Measurements from ENCODE around the gene SETBP1.

DNA sequence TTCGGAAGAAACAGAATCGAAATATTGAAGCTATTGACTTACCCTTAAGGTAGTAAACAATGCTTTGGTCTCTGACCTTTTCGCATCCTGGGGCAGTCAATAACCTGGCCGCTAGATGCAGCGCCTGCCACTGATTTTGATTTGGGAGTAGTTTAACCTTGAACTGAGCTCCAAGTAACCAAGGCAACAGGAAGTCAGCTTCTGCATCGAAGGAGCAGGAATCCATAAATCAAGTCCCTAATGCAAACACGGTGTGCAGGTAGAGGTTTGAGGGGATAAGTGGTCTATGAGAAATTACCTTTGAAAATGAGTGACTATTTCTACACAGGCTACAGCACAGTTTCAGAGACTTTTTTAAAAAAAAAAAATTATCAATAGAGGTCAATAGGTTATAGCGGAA, 353.5 kb downstream of the SETBP1 start:
- TF ChIP-seq POLR2A (IDR thresholded peaks at IDR 0.05) (no peak), POLR2AphosphoS5 (IDR thresholded peaks at IDR 0.05) (no peak), EP300 (IDR thresholded peaks at IDR 0.05) (no peak)
- TF ChIP-seq, protein P1, sequence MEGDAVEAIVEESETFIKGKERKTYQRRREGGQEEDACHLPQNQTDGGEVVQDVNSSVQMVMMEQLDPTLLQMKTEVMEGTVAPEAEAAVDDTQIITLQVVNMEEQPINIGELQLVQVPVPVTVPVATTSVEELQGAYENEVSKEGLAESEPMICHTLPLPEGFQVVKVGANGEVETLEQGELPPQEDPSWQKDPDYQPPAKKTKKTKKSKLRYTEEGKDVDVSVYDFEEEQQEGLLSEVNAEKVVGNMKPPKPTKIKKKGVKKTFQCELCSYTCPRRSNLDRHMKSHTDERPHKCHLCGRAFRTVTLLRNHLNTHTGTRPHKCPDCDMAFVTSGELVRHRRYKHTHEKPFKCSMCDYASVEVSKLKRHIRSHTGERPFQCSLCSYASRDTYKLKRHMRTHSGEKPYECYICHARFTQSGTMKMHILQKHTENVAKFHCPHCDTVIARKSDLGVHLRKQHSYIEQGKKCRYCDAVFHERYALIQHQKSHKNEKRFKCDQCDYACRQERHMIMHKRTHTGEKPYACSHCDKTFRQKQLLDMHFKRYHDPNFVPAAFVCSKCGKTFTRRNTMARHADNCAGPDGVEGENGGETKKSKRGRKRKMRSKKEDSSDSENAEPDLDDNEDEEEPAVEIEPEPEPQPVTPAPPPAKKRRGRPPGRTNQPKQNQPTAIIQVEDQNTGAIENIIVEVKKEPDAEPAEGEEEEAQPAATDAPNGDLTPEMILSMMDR (IDR thresholded peaks at IDR 0.05), result no peak

Measured in stomach (tissue), 4 donors.